Measurements from ENCODE around the gene PHF20. TPM values are rescaled to one million over a fixed set of nuclear protein-coding genes. Genes with fewer than 3 reads are reported as not detected.
A peak's percentile ranks its signal among the peaks of the same experiment; 100 is the strongest.
"Not testable (repeated sequence)": the region's sequence is repeated elsewhere in the genome, so short reads cannot be mapped to it uniquely, and the experiment has no call there.

The PHF20 gene
- total RNA-seq, 4 donors from 2014 or later, result 42.0 to 55.9 (median 49.2) TPM

DNA sequence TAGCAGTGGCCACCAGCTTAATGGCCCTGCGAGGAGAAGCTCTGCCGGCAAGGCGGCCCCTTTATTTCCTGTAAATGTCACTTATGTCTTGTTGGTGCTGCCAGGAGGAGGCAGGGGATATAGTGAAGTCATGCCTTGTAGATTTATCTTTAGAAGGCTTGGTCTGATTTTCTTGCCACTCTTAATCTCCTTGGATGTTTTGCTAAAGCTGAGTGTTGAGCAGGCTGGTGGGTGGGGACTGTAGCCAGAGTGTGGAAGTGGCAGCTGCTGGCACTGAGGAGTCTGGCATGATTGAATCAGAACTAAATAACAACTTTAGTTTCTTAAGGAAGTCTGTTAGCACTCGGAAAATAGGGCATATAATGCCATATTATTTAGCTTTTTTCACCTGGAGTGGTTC lies 77.9 kb downstream of the PHF20 start:
- Histone ChIP-seq H3K4me3 (no peak overlapping the region), H3K36me3 (peaks cover 0 to 61% of the 10 kb centered on the region in 2 donors), H3K9me3 (no peaks in the 10 kb centered on the region), H3K27ac (no peak overlapping the region), H3K27me3 (no peaks in the 10 kb centered on the region), H3K4me1 (peaks cover 0 to 7% (median 0%) of the 10 kb centered on the region in 3 donors)
- 51 to 67% methylated on average over 1 to 4 of the region's 4 CpGs for WGBS, 2 donors (ENCODE audit: low coverage in 1 of 2)
- ATAC-seq, result no peak
- TF ChIP-seq POLR2AphosphoS5 (IDR thresholded peaks at IDR 0.05) (no peak), POLR2A (IDR thresholded peaks at IDR 0.05) (no peak)
- TF ChIP-seq, protein P1, sequence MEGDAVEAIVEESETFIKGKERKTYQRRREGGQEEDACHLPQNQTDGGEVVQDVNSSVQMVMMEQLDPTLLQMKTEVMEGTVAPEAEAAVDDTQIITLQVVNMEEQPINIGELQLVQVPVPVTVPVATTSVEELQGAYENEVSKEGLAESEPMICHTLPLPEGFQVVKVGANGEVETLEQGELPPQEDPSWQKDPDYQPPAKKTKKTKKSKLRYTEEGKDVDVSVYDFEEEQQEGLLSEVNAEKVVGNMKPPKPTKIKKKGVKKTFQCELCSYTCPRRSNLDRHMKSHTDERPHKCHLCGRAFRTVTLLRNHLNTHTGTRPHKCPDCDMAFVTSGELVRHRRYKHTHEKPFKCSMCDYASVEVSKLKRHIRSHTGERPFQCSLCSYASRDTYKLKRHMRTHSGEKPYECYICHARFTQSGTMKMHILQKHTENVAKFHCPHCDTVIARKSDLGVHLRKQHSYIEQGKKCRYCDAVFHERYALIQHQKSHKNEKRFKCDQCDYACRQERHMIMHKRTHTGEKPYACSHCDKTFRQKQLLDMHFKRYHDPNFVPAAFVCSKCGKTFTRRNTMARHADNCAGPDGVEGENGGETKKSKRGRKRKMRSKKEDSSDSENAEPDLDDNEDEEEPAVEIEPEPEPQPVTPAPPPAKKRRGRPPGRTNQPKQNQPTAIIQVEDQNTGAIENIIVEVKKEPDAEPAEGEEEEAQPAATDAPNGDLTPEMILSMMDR (IDR thresholded peaks at IDR 0.05), result no peak

DNA sequence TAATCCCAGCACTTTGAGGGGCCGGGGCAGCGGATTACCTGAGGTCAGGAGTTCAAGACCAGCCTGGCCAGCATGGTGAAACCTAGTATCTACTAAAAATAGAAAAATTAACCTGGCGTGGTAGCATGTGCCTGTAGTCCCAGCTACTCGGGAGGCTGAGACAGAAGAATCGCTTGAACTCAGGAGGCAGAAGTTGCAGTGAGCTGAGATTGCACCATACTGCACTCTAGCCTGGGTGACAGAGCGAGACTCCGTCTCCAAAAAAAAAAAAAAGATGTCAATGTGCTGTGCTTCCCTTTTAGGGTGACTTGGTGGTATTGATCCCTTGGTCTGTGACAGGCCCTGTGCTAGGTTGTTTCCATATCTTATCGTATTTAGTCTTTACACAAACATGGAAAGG lies 79.8 kb downstream of the PHF20 start:
- not testable (repeated sequence) for H3K4me1 ChIP-seq, H3K27ac ChIP-seq, ATAC-seq, H3K9me3 ChIP-seq, H3K4me3 ChIP-seq, H3K27me3 ChIP-seq
- peaks cover 0 to 51% of the 10 kb centered on the region in 2 donors for H3K36me3 ChIP-seq
- 80 to 90% methylated on average over 1 to 6 of the region's 8 CpGs for WGBS, 2 donors (ENCODE audit: low coverage in 1 of 2)

- Histone ChIP-seq H3K4me1 (peaks cover 0 to 2% (median 0%) of the 10 kb centered on the region in 3 donors), H3K9me3 (no peaks in the 10 kb centered on the region), H3K36me3 (peaks cover 0 to 31% of the 10 kb centered on the region in 2 donors), H3K27me3 (no peaks in the 10 kb centered on the region), H3K27ac (no peak overlapping the region), H3K4me3 (no peak overlapping the region)
- TF ChIP-seq, protein P1 (IDR thresholded peaks at IDR 0.05), result no peak
- no peak for TF ChIP-seq POLR2A (IDR thresholded peaks at IDR 0.05)
- TF ChIP-seq EP300 (IDR thresholded peaks at IDR 0.05), result no peak
- no peak for TF ChIP-seq POLR2AphosphoS5 (IDR thresholded peaks at IDR 0.05)
- WGBS, 2 donors (ENCODE audit: low coverage in 1 of 2), result 94 to 95% methylated on average over 2 of the region's 2 CpGs
- ATAC-seq, result no peak
These were observed 83.0 kb downstream of the PHF20 start for GRCh38 chr20:35854713-35855348.

GRCh38 chr20:35855641-35856040 lies 83.8 kb downstream of the PHF20 start:
- peaks cover 0 to 31% of the 10 kb centered on the region in 2 donors for H3K36me3 ChIP-seq
- not testable (repeated sequence) for H3K27ac ChIP-seq, ATAC-seq, H3K4me1 ChIP-seq, H3K27me3 ChIP-seq, H3K9me3 ChIP-seq, H3K4me3 ChIP-seq
- WGBS, 2 donors (ENCODE audit: low coverage in 1 of 2), result 87% methylated on average over 4 of the region's 4 CpGs; no CpG with 5 or more reads in 1 of the 2 donors

DNA sequence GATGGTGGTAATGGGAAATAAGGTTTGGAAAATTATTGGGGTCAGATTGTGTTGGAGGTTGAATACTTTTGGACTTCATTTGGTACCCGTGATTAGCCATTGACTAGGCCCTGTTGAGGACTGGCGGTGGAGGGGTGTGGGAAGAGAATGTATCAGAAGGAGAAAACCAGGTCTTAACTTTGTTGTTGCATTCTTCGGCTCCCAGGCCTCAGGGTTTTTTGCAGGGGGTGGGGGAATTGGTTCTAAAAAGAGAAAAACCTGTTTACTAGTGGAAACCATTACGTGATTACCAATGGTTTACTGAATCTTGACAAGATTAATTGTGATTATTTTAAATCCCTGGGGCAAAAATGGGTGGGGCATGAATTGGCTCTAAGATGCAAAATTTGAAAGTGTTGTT lies 85.1 kb downstream of the PHF20 start:
- WGBS, 2 donors (ENCODE audit: low coverage in 1 of 2), result 78 to 100% methylated on average over 3 to 4 of the region's 4 CpGs
- Histone ChIP-seq H3K36me3 (peaks cover 0 to 19% of the 10 kb centered on the region in 2 donors), H3K27ac (peak overlapping the region in 1 of 4 donors; percentile 3)

More for the DNA sequence above, 85.1 kb downstream of the PHF20 start:
- H3K27me3 ChIP-seq, result no peaks in the 10 kb centered on the region
- no peaks in the 10 kb centered on the region for H3K4me1 ChIP-seq
- no peak for TF ChIP-seq POLR2AphosphoS5 (IDR thresholded peaks at IDR 0.05)
- no peak for TF ChIP-seq POLR2A (IDR thresholded peaks at IDR 0.05)
- TF ChIP-seq, protein P1 (IDR thresholded peaks at IDR 0.05), result no peak
- no peak for TF ChIP-seq EP300 (IDR thresholded peaks at IDR 0.05)
- no peak for ATAC-seq
- H3K9me3 ChIP-seq, result no peaks in the 10 kb centered on the region
- no peak overlapping the region for H3K4me3 ChIP-seq

Measured in gastroesophageal sphincter (tissue), 4 donors.